Natural killer cell (primary cell): ENCODE measurements around the gene KCNMB3. TPM values are rescaled to one million over a fixed set of nuclear protein-coding genes. Genes with fewer than 3 reads are reported as not detected.

ENCODE experiments used
- ATAC-seq, 3 donors: fragments of 150-1000 bp in 2 of 3; fragments of 200-7000 bp in 1 of 3; cut with Tn5 transposase; 1 replicate in 1 of 3; 2 replicates in 2 of 3; pipeline ENCODE4 v1.10.0; 2021; ENCODE audit warnings: mild to moderate bottlenecking in 2 of 3, moderate library complexity in 2 of 3
- DNase-seq, 2 donors: peaks; one replicate each; pipeline versions ENCODE4 v3.0.0 to v3.0.0-alpha.2; 2013 to 2021; ENCODE audit warnings: mixed read lengths in 1 of 2
- H3K27ac ChIP-seq: one replicate; pipeline ENCODE4 v1.5.1; 2013; ENCODE audit warnings: mild to moderate bottlenecking, low read length
- H3K27me3 ChIP-seq: one replicate; pipeline ENCODE4 v1.6.1; 2013; ENCODE audit warnings: low read length; ENCODE audit not compliant: control insufficient read depth, insufficient read depth
- H3K36me3 ChIP-seq: one replicate; pipeline ENCODE4 v1.6.1; 2013; ENCODE audit warnings: low read length; ENCODE audit not compliant: control insufficient read depth, insufficient read depth
- H3K4me1 ChIP-seq: one replicate; pipeline ENCODE4 v1.6.1; 2013; ENCODE audit warnings: low read length; ENCODE audit not compliant: control insufficient read depth, insufficient read depth
- H3K4me3 ChIP-seq: one replicate; pipeline ENCODE4 v1.5.1; 2013; ENCODE audit warnings: low read length
- H3K9me3 ChIP-seq: one replicate; pipeline ENCODE4 v1.6.1; 2013; ENCODE audit warnings: low read length; ENCODE audit not compliant: control insufficient read depth, insufficient read depth
- H3K27ac Mint-ChIP-seq, 2 donors: one replicate each; pipeline ENCODE4 v1.8.0; 2022; ENCODE audit warnings: mild to moderate bottlenecking in 2 of 2, mixed read lengths in 2 of 2, moderate library complexity in 1 of 2
- H3K27me3 Mint-ChIP-seq, 2 donors: one replicate each; pipeline ENCODE4 v1.8.0; 2022; ENCODE audit warnings: low read depth in 2 of 2, mixed read lengths in 2 of 2
- H3K36me3 Mint-ChIP-seq: one replicate; pipeline ENCODE4 v1.8.0; 2022; ENCODE audit warnings: mixed read lengths
- H3K4me1 Mint-ChIP-seq, 2 donors: one replicate each; pipeline ENCODE4 v1.8.0; 2022; ENCODE audit warnings: mixed read lengths in 2 of 2
- H3K4me3 Mint-ChIP-seq: one replicate; pipeline ENCODE4 v1.8.0; 2022; ENCODE audit warnings: mild to moderate bottlenecking, moderate library complexity, mixed read lengths
- H3K9me3 Mint-ChIP-seq, 2 donors: one replicate each; pipeline ENCODE4 v1.8.0; 2022; ENCODE audit warnings: mixed read lengths in 2 of 2
- WGBS: methylation state at CpG from one replicate; pipeline ENCODE4 v1.1.7; 2013; ENCODE audit warnings: missing lambda C conversion rate; ENCODE audit not compliant: insufficient coverage; 5-methylcytosine and 5-hydroxymethylcytosine counted together
- intact Hi-C: fragments of 100-400 bp; cut with micrococcal nuclease; formaldehyde crosslinking; loops from one replicate; pipeline ENCODE4 v1.14.2; 2022
- total RNA-seq, 4 donors: library from RNA; stranded (reverse); fragments of 120-200 nt in 1 of 4; gene quantifications; one replicate each; pipeline versions ENCODE4 v1.2.3 to v1.2.4, GENCODE V29; 2013 to 2022
- TF ChIP-seq, protein P1 (sequence below): fragments of 200-600 bp; IDR thresholded peaks from one replicate; pipeline ENCODE4 v1.8.0; 2022; ENCODE audit warnings: antibody characterized with exemption

The KCNMB3 gene
- total RNA-seq, 3 donors from 2014 or later (not counting 1 experiment from before 2014, with no cell fraction given) = 1.3 to 1.8 (median 1.4) TPM

GRCh38 chr3:179297971-179298725 lies 47.2 kb upstream of the KCNMB3 start:
- no peak for DNase-seq
- no peaks in the 10 kb centered on the region for H3K27me3 ChIP-seq
- no peaks in the 10 kb centered on the region for H3K4me1 ChIP-seq
- no peak overlapping the region for H3K4me3 Mint-ChIP-seq
- intact Hi-C loops = no loop called here
- TF ChIP-seq, protein P1, sequence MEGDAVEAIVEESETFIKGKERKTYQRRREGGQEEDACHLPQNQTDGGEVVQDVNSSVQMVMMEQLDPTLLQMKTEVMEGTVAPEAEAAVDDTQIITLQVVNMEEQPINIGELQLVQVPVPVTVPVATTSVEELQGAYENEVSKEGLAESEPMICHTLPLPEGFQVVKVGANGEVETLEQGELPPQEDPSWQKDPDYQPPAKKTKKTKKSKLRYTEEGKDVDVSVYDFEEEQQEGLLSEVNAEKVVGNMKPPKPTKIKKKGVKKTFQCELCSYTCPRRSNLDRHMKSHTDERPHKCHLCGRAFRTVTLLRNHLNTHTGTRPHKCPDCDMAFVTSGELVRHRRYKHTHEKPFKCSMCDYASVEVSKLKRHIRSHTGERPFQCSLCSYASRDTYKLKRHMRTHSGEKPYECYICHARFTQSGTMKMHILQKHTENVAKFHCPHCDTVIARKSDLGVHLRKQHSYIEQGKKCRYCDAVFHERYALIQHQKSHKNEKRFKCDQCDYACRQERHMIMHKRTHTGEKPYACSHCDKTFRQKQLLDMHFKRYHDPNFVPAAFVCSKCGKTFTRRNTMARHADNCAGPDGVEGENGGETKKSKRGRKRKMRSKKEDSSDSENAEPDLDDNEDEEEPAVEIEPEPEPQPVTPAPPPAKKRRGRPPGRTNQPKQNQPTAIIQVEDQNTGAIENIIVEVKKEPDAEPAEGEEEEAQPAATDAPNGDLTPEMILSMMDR = no peak
- no peaks in the 10 kb centered on the region for H3K4me1 Mint-ChIP-seq
- ATAC-seq = no peak
- H3K27me3 Mint-ChIP-seq = peaks cover 14 to 26% of the 10 kb centered on the region in 2 donors
- no peaks in the 10 kb centered on the region for H3K9me3 ChIP-seq
- no peak overlapping the region for H3K4me3 ChIP-seq
- H3K27ac ChIP-seq = no peak overlapping the region
- H3K36me3 ChIP-seq = no peaks in the 10 kb centered on the region
- H3K36me3 Mint-ChIP-seq = no peaks in the 10 kb centered on the region
- WGBS = 88% methylated on average over 5 of the region's 5 CpGs
- no peak overlapping the region for H3K27ac Mint-ChIP-seq
- no peaks in the 10 kb centered on the region for H3K9me3 Mint-ChIP-seq

- DNase-seq (no peak), ATAC-seq (no peak)
- TF ChIP-seq, protein P1 = no peak
- no peak overlapping the region for H3K27ac Mint-ChIP-seq
- no peaks in the 10 kb centered on the region for H3K9me3 Mint-ChIP-seq
- no peaks in the 10 kb centered on the region for H3K4me1 Mint-ChIP-seq
- H3K4me1 ChIP-seq = no peaks in the 10 kb centered on the region
- no peaks in the 10 kb centered on the region for H3K27me3 ChIP-seq
- H3K4me3 Mint-ChIP-seq = no peak overlapping the region
- 100% methylated on average over 2 of the region's 2 CpGs for WGBS
- intact Hi-C loops = no loop called here
- no peak overlapping the region for H3K27ac ChIP-seq
- peaks cover 11 to 17% of the 10 kb centered on the region in 2 donors for H3K27me3 Mint-ChIP-seq
- no peaks in the 10 kb centered on the region for H3K9me3 ChIP-seq
- no peak overlapping the region for H3K4me3 ChIP-seq
- no peaks in the 10 kb centered on the region for H3K36me3 ChIP-seq
- H3K36me3 Mint-ChIP-seq = no peaks in the 10 kb centered on the region
Measured at GRCh38 chr3:179292450-179292849, 41.5 kb upstream of the KCNMB3 start.

GRCh38 chr3:179289295-179289694 lies 38.4 kb upstream of the KCNMB3 start:
- Histone ChIP-seq H3K27ac (no peak overlapping the region), H3K9me3 (no peaks in the 10 kb centered on the region), H3K27me3 (no peaks in the 10 kb centered on the region), H3K4me3 (no peak overlapping the region), H3K4me1 (no peaks in the 10 kb centered on the region), H3K36me3 (no peaks in the 10 kb centered on the region)
- H3K4me3 Mint-ChIP-seq = no peak overlapping the region
- intact Hi-C loops = no loop called here
- DNase-seq = no peak
- 78% methylated on average over 2 of the region's 3 CpGs for WGBS
- H3K36me3 Mint-ChIP-seq = no peaks in the 10 kb centered on the region
- peaks cover 1 to 7% of the 10 kb centered on the region in 2 donors for H3K27me3 Mint-ChIP-seq
- no peak overlapping the region for H3K27ac Mint-ChIP-seq
- H3K4me1 Mint-ChIP-seq = no peaks in the 10 kb centered on the region
- no peak for ATAC-seq
- TF ChIP-seq, protein P1 = no peak
- H3K9me3 Mint-ChIP-seq = no peaks in the 10 kb centered on the region

DNA sequence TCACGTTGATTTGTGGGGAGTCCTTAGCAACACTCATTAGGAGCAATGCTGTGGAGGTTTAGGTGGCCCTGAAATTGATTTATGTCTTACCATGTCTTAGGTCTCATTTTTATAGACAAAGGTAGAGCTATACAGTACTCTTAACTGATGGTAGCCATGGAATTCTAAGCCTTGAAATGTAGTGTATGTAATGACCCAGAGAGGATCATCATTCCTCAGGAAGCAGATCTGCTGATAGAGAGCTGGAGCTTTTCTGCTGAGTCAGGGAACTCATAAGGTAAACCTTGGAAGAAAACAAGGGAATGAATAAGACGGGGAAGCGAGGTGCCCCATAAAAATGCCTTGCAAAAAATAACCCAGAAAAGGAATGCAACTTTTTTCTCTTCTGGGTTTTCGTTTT lies 37.9 kb upstream of the KCNMB3 start:
- Mint-ChIP-seq H3K27ac (no peak overlapping the region), H3K4me1 (no peaks in the 10 kb centered on the region), H3K4me3 (no peak overlapping the region), H3K36me3 (no peaks in the 10 kb centered on the region), H3K9me3 (no peaks in the 10 kb centered on the region), H3K27me3 (peaks cover 6 to 11% of the 10 kb centered on the region in 2 donors)
- DNase-seq (no peak), ATAC-seq (no peak)
- WGBS = 80% methylated on average over 4 of the region's 4 CpGs
- Histone ChIP-seq H3K27me3 (no peaks in the 10 kb centered on the region), H3K4me1 (no peaks in the 10 kb centered on the region), H3K36me3 (no peaks in the 10 kb centered on the region), H3K9me3 (no peaks in the 10 kb centered on the region), H3K4me3 (no peak overlapping the region), H3K27ac (no peak overlapping the region)
- intact Hi-C loops = no loop called here
- TF ChIP-seq, protein P1 = no peak
